ENCODE data around the gene CEND1. TPM values are rescaled to one million over a fixed set of nuclear protein-coding genes. Genes with fewer than 3 reads are reported as not detected.

CEND1 gene
- total and polyA plus RNA-seq, 2 donors (not counting 3 experiments of a cell fraction or from before 2014, with no cell fraction given), result 0.15 to 0.40 TPM

GRCh38 chr11:826227-826621 lies 36.3 kb upstream of the CEND1 start:
- CTCF ChIA-PET, result no interaction called here

GRCh38 chr11:825366-826226 lies 35.7 kb upstream of the CEND1 start:
- peaks cover 12% of the 10 kb centered on the region for H3K79me2 ChIP-seq (ENCODE audit: control insufficient read depth, insufficient read depth, low read length)
- peaks cover 4 to 17% of the 10 kb centered on the region in 2 experiments for H3K36me3 ChIP-seq (ENCODE audit: control insufficient read depth in 2 of 2, extremely low read depth in 1 of 2, insufficient read depth in 2 of 2, low read length in 2 of 2)
- dilution Hi-C loops (cut with MboI; ENCODE audit: extremely low pct_ligation_motif_present, low sequenced_read_pairs) (no loop called here), intact Hi-C loops (cut with micrococcal nuclease) (no loop called here)
- CTCF ChIA-PET, result interaction anchor here (0.8 kb wide), 1 partner anchor 15 kb away, joined by 3 read pairs; no protein-coding TSS in a partner anchor
- H4K20me1 ChIP-seq (replicated peaks; ENCODE audit: control insufficient read depth, extremely low read depth, insufficient read depth, low read length), result no peaks in the 10 kb centered on the region
- peaks cover 42% of the 10 kb centered on the region for H3K4me1 ChIP-seq (ENCODE audit: control insufficient read depth, extremely low read depth, insufficient read depth, low read length)
- no peak overlapping the region for H3K4me3 ChIP-seq (replicated peaks in 1 of 3; ENCODE audit: insufficient read depth in 1 of 3, low read depth in 1 of 3, low read length in 3 of 3)
- no peak for DNase-seq (ENCODE audit: low read depth, low spot score)
- no peak overlapping the region for H3K9ac ChIP-seq (replicated peaks; ENCODE audit: extremely low read depth, insufficient read depth, low read length)
- TF ChIP-seq MAX (IDR thresholded peaks at IDR 0.05; ENCODE audit: insufficient read depth, insufficient read length), result no peak
- TF ChIP-seq CTCF (IDR thresholded peaks at IDR 0.05; ENCODE audit: extremely low read depth in 1 of 2, insufficient read depth in 1 of 2, low read depth in 1 of 2, low read length in 2 of 2), result no peak
- no peak for TF ChIP-seq POLR2AphosphoS5 (IDR thresholded peaks at IDR 0.05; ENCODE audit: insufficient read depth, low read depth, low read length)
- TF ChIP-seq GATA2 (IDR thresholded peaks at IDR 0.05; ENCODE audit: insufficient read depth, insufficient read length, low read depth, low read length), result no peak
- TF ChIP-seq POLR2A (IDR thresholded peaks at IDR 0.05; ENCODE audit: low read depth, low read length), result no peak
- no peak for TF ChIP-seq JUN (IDR thresholded peaks at IDR 0.05; ENCODE audit: borderline replicate concordance, insufficient read depth, insufficient read length, low read depth)
- TF ChIP-seq EZH2 (IDR thresholded peaks at IDR 0.05; ENCODE audit: borderline replicate concordance, low read depth, low read length, severe bottlenecking), result no peak
- no peak for TF ChIP-seq MYC (IDR thresholded peaks at IDR 0.05; ENCODE audit: low read depth, low read length)
- TF ChIP-seq FOS (IDR thresholded peaks at IDR 0.05; ENCODE audit: borderline replicate concordance, insufficient read depth, low read length), result no peak
- POLR2A ChIA-PET, result no interaction called here
- no peak overlapping the region for H3K27ac ChIP-seq (ENCODE audit: insufficient read depth, low read depth, low read length)
- BruUV-seq (replicated peaks), result no TSS peak
- H3K27me3 ChIP-seq (ENCODE audit: control insufficient read depth in 2 of 2, insufficient read depth in 2 of 2, low read length in 2 of 2), result no peaks in the 10 kb centered on the region
- no peaks in the 10 kb centered on the region for H3K9me3 ChIP-seq (replicated peaks; ENCODE audit: control insufficient read depth, insufficient read depth, low read length)
- no peak for FAIRE-seq
- H2AFZ ChIP-seq (ENCODE audit: low read depth, low read length), result no peak overlapping the region
- H3K9me1 ChIP-seq (replicated peaks; ENCODE audit: control insufficient read depth, extremely low read depth, insufficient read depth, low read length), result no peaks in the 10 kb centered on the region
- H3K4me2 ChIP-seq (ENCODE audit: insufficient read depth, low read length), result no peak overlapping the region

More at GRCh38 chr11:826227-826621, 36.3 kb upstream of the CEND1 start:
- Histone ChIP-seq H3K9me3 (replicated peaks; ENCODE audit: control insufficient read depth, insufficient read depth, low read length) (no peaks in the 10 kb centered on the region), H3K27me3 (ENCODE audit: control insufficient read depth in 2 of 2, insufficient read depth in 2 of 2, low read length in 2 of 2) (no peaks in the 10 kb centered on the region), H3K27ac (ENCODE audit: insufficient read depth, low read depth, low read length) (no peak overlapping the region), H3K9me1 (replicated peaks; ENCODE audit: control insufficient read depth, extremely low read depth, insufficient read depth, low read length) (no peaks in the 10 kb centered on the region), H3K36me3 (ENCODE audit: control insufficient read depth in 2 of 2, extremely low read depth in 1 of 2, insufficient read depth in 2 of 2, low read length in 2 of 2) (peaks cover 4 to 17% of the 10 kb centered on the region in 2 experiments), H3K9ac (replicated peaks; ENCODE audit: extremely low read depth, insufficient read depth, low read length) (no peak overlapping the region), H3K79me2 (ENCODE audit: control insufficient read depth, insufficient read depth, low read length) (peaks cover 8% of the 10 kb centered on the region), H4K20me1 (replicated peaks; ENCODE audit: control insufficient read depth, extremely low read depth, insufficient read depth, low read length) (no peaks in the 10 kb centered on the region), H3K4me3 (replicated peaks in 1 of 3; ENCODE audit: insufficient read depth in 1 of 3, low read depth in 1 of 3, low read length in 3 of 3) (no peak overlapping the region), H3K4me1 (ENCODE audit: control insufficient read depth, extremely low read depth, insufficient read depth, low read length) (peaks cover 38% of the 10 kb centered on the region), H3K4me2 (ENCODE audit: insufficient read depth, low read length) (no peak overlapping the region), H2AFZ (ENCODE audit: low read depth, low read length) (no peak overlapping the region)
- no TSS peak for BruUV-seq (replicated peaks)
- DNase-seq (ENCODE audit: low read depth, low spot score), result no peak
- TF ChIP-seq MAX (IDR thresholded peaks at IDR 0.05; ENCODE audit: insufficient read depth, insufficient read length), result no peak
- no peak for TF ChIP-seq EZH2 (IDR thresholded peaks at IDR 0.05; ENCODE audit: borderline replicate concordance, low read depth, low read length, severe bottlenecking)
- dilution Hi-C loops (cut with MboI; ENCODE audit: extremely low pct_ligation_motif_present, low sequenced_read_pairs) (no loop called here), intact Hi-C loops (cut with micrococcal nuclease) (no loop called here)
- FAIRE-seq, result peak; percentile 44
- POLR2A ChIA-PET, result no interaction called here
